ENCODE data around the gene RBL1.

- TF ChIP-seq, protein P1, sequence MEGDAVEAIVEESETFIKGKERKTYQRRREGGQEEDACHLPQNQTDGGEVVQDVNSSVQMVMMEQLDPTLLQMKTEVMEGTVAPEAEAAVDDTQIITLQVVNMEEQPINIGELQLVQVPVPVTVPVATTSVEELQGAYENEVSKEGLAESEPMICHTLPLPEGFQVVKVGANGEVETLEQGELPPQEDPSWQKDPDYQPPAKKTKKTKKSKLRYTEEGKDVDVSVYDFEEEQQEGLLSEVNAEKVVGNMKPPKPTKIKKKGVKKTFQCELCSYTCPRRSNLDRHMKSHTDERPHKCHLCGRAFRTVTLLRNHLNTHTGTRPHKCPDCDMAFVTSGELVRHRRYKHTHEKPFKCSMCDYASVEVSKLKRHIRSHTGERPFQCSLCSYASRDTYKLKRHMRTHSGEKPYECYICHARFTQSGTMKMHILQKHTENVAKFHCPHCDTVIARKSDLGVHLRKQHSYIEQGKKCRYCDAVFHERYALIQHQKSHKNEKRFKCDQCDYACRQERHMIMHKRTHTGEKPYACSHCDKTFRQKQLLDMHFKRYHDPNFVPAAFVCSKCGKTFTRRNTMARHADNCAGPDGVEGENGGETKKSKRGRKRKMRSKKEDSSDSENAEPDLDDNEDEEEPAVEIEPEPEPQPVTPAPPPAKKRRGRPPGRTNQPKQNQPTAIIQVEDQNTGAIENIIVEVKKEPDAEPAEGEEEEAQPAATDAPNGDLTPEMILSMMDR (IDR thresholded peaks at IDR 0.05): no peak
- TF ChIP-seq POLR2A (IDR thresholded peaks at IDR 0.05): no peak
These were observed 102.9 kb downstream of the RBL1 start for GRCh38 chr20:36992802-36993334.
